Brain microvascular endothelial cell (primary cell): ENCODE data around the gene SDHA.
"Not testable (repeated sequence)": the region's sequence is repeated elsewhere in the genome, so short reads cannot be mapped to it uniquely, and the experiment has no call there.

Experiments
- DNase-seq: peaks from one replicate; pipeline ENCODE4 v3.0.0-alpha.2; 2020
- H3K27ac ChIP-seq: fragments of 250-450 bp; sonication (Bioruptor Pico); 2 replicates; pipeline ENCODE4 v1.5.1; 2020; ENCODE audit warnings: mild to moderate bottlenecking, moderate library complexity
- H3K27me3 ChIP-seq: fragments of 250-450 bp; sonication (Bioruptor Pico); replicated peaks from 2 replicates; pipeline ENCODE4 v1.5.1; 2020; ENCODE audit warnings: mild to moderate bottlenecking
- H3K36me3 ChIP-seq: fragments of 250-450 bp; sonication (Bioruptor Pico); replicated peaks from 2 replicates; pipeline ENCODE4 v1.5.1; 2020; ENCODE audit warnings: mild to moderate bottlenecking
- H3K4me3 ChIP-seq: 2 replicates; pipeline ENCODE4 v1.5.1; 2011; ENCODE audit warnings: low read depth, mild to moderate bottlenecking, control low read depth, low read length, moderate library complexity
- in situ Hi-C: cut with HindIII; loops from 2 replicates; pipeline ENCODE4 v1.10.0; 2017; ENCODE audit warnings: low sequenced_read_pairs, low pct_ligation_motif_present
- TF ChIP-seq, protein P1 (sequence below): IDR thresholded peaks from 2 replicates; pipeline ENCODE4 v1.5.1; 2011; ENCODE audit warnings: low read depth, mild to moderate bottlenecking, moderate library complexity, low read length, control low read depth, inconsistent platforms; ENCODE audit errors: missing control alignments

SDHA gene

DNA sequence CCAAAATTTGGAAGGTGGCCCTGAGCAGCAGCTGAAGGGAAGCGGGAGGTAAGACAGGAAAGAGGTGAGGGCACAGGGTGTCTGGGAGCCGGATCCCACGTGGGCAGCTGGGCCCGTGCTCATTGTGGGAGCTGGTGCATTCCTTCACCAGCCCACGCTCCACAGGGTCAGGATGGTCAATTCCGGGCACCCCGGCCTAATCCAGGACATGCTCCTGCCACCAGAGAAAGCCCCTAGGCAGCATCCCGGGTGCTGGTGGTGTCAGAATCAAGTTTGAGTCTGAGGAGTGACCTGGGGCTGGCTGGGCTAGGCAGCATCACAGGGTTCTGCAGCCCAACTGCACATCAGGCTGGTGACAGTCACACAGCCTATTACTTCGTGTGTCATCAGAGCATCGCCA lies 46.2 kb downstream of the SDHA start:
- no peaks in the 10 kb centered on the region for H3K27me3 ChIP-seq
- DNase-seq, result no peak
- TF ChIP-seq, protein P1, sequence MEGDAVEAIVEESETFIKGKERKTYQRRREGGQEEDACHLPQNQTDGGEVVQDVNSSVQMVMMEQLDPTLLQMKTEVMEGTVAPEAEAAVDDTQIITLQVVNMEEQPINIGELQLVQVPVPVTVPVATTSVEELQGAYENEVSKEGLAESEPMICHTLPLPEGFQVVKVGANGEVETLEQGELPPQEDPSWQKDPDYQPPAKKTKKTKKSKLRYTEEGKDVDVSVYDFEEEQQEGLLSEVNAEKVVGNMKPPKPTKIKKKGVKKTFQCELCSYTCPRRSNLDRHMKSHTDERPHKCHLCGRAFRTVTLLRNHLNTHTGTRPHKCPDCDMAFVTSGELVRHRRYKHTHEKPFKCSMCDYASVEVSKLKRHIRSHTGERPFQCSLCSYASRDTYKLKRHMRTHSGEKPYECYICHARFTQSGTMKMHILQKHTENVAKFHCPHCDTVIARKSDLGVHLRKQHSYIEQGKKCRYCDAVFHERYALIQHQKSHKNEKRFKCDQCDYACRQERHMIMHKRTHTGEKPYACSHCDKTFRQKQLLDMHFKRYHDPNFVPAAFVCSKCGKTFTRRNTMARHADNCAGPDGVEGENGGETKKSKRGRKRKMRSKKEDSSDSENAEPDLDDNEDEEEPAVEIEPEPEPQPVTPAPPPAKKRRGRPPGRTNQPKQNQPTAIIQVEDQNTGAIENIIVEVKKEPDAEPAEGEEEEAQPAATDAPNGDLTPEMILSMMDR, result no peak
- H3K36me3 ChIP-seq, result peaks cover 4% of the 10 kb centered on the region
- H3K27ac ChIP-seq, result peak overlapping the region; percentile 93
- in situ Hi-C loops, result no loop called here
- H3K4me3 ChIP-seq, result no peak overlapping the region

DNA sequence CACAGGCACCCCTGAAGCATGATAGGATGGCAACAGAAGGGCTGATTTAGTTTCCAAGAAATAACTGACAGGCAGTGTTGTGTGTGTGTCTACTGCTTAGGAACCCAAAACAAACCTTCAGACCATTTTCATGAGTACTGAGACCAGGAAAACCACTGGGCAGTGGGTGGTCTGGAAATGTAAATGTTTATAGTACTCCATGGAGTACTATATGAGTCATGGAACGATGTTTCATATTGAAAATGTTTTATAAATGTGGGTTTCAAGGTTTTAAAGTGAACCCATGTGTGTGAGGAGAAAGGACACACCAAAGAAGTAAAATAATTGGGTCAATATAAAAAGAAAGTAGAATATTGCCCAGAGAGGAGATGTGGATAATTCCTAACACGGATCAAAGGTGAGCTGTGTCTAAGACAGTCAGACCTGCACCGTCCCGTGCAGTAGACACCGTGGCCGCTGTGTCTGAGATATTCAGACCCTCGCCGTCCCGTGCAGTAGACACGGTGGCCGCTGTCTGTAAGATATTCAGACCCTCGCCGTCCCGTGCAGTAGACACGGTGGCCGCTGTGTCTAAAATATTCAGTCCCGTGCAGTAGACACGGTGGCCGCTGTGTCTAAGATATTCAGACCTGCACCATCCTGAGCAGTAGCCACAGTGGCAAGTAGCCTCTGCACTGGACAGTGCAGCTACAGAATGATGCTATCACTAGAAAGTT lies 48.3 kb downstream of the SDHA start:
- H3K27me3 ChIP-seq, H3K4me3 ChIP-seq, H3K36me3 ChIP-seq, in situ Hi-C loops: not testable (repeated sequence)
- H3K27ac ChIP-seq, result peak overlapping the region; percentile 62
- peak; percentile 85 for DNase-seq

DNA sequence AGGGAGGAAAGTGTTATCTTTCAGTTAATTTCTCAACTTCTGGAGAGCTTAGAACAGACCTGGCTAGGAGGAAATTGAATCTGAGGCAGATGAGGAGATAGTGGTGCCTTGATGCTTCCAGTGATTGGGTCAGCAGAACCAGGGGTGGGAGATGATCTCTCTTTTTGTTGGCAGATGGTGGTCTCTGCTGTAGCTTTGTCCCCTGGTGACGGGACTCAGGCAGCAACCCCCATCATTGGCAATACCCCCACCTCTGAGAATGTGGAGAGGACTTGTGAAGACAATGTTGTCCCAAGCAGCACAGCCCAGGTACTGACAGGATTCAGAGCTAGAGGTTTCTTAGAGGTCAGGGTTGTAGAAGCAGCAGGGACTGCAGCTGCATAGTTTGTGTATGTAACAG lies 49.6 kb downstream of the SDHA start:
- Histone ChIP-seq H3K27me3 (no peaks in the 10 kb centered on the region), H3K4me3 (no peak overlapping the region), H3K36me3 (peaks cover 4% of the 10 kb centered on the region), H3K27ac (no peak overlapping the region)
- TF ChIP-seq, protein P1, result no peak
- no peak for DNase-seq
- in situ Hi-C loops, result no loop called here

DNA sequence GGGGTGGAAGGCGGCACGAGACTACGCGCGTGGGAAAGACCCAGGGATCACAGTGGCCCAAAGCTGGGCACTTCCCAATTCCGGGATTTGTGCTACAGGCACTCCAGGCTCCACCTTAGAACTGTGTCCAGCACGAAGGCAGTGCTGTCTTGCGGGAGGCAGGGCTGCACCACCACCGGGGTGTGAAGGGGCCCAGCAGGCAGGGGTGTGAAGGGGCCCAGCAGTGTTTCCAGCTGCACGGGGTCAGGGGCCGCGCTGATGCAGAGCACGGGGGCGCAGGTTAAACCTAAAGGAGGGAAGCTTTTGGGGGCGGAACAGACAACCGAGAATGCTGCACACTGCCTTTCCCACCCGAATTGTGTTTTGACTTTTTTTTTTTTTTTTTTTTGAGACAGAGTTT lies 52.2 kb downstream of the SDHA start:
- Histone ChIP-seq H3K36me3 (peaks cover 9% of the 10 kb centered on the region), H3K27ac (no peak overlapping the region), H3K27me3 (no peaks in the 10 kb centered on the region), H3K4me3 (no peak overlapping the region)
- TF ChIP-seq, protein P1, result no peak
- no peak for DNase-seq
- in situ Hi-C loops, result no loop called here

DNA sequence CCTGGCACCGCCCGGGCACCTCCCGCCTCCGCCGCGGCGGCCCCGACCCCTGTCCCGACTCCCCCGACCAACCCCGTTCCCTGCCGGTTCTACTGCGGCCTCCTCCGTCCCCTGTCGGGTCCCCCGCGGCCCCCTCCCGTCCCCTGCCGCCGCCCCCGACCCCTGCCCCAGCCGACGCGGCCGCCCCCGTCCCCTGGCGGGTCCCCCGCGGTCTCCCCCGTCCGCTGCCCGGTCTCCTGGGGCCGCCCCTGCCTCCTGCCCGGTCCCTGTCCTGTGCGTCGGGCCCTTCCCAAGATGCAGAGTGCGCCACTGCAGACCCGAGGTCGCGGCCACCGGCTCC lies 53.7 kb downstream of the SDHA start:
- DNase-seq, result not testable (repeated sequence)

DNA sequence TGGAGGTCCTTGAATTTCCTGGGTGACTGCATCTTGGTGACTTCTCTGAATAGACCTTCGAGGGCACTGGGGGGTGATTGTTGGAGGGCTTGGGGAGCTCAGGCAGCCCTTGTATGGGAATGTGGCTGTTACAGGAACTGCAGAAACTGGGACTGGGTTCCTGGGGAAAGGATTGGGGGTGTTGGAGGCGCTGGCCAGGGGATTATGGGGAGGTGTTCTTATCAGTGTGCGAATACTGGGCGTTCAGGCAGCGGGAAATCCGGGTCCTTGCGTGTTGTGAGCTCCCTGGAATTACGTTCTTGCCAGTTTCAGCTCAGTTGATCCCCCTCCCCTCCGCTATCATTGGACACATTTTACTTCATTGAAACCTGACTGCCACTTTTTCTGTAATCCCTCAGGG lies 55.0 kb downstream of the SDHA start:
- peaks cover 11% of the 10 kb centered on the region for H3K36me3 ChIP-seq
- H3K27ac ChIP-seq, H3K4me3 ChIP-seq, DNase-seq, in situ Hi-C loops, H3K27me3 ChIP-seq: not testable (repeated sequence)

More for the DNA sequence above, 53.7 kb downstream of the SDHA start:
- H3K27me3 ChIP-seq, in situ Hi-C loops: not testable (repeated sequence)
- Histone ChIP-seq H3K36me3 (peaks cover 11% of the 10 kb centered on the region), H3K27ac (peak overlapping the region; percentile 79), H3K4me3 (peak overlapping the region; percentile 71)

DNA sequence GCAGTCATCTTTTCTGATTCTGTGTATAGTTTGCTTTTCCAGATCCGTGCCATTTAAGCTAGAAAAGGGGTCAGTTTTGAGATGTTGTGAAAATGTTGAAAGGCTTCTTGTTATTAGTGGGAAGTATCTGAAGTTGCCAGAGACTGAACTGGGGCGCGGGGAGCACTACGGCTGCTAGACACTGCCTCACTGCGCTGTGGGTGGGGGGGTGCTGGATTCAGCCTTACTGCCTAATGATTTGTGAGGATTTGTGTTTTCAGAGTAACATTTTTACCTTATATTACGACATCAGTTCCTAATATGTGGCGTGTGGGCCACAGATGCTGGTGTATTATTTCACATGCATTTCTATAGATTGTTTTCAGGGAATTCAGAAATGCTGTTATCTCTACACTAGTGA lies 55.4 kb downstream of the SDHA start:
- H3K27ac ChIP-seq, in situ Hi-C loops, H3K4me3 ChIP-seq, H3K27me3 ChIP-seq, DNase-seq: not testable (repeated sequence)
- peaks cover 11% of the 10 kb centered on the region for H3K36me3 ChIP-seq

DNA sequence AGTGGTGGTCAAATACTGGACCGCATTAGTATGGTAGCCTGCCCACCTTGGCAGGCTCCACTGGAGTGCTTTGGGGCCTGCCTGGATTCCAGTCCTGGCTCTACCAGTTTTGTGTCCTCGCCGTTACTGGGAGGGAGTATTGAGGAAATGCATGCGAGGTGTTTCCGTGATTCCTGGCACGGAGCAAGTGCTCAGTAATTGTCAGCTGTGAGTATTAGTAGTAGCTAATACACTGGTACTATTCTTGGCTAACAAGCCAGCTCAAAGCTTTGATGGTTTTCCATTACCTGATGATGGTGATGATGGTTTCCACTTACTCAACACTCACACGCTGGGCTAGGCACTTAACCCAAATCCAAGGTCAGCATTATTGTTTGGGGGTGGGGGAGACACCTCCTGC lies 56.2 kb downstream of the SDHA start:
- in situ Hi-C loops, H3K27me3 ChIP-seq, DNase-seq, H3K27ac ChIP-seq, H3K4me3 ChIP-seq: not testable (repeated sequence)
- peaks cover 11% of the 10 kb centered on the region for H3K36me3 ChIP-seq
